ENCODE data around the gene PLBD2.

DNA sequence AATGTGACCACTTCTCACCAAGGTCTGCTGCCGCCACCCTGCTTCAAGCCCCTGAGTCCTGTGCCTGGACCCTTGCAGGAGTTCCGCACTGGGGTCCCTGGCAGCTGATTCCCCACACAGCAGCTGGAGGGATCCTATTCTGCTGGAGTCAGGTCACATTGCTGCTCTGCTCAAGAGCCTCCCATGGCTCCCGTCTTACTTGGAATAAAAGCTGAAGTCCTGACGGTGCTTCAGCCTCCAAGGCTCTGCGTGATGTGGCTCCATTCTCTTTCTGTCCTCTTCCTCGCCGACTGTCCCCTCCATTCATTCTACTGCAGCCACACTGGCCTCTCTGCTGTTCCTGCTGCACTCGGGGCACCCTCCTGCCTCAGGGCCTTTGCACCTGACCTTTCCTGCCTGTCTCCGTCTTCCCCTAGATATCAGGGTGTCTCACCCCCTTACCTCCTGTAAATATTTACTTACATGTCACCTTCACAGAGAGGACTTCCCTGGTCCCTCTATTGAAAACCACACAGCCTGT lies 56.2 kb downstream of the PLBD2 start:
- TF ChIP-seq, protein P1, sequence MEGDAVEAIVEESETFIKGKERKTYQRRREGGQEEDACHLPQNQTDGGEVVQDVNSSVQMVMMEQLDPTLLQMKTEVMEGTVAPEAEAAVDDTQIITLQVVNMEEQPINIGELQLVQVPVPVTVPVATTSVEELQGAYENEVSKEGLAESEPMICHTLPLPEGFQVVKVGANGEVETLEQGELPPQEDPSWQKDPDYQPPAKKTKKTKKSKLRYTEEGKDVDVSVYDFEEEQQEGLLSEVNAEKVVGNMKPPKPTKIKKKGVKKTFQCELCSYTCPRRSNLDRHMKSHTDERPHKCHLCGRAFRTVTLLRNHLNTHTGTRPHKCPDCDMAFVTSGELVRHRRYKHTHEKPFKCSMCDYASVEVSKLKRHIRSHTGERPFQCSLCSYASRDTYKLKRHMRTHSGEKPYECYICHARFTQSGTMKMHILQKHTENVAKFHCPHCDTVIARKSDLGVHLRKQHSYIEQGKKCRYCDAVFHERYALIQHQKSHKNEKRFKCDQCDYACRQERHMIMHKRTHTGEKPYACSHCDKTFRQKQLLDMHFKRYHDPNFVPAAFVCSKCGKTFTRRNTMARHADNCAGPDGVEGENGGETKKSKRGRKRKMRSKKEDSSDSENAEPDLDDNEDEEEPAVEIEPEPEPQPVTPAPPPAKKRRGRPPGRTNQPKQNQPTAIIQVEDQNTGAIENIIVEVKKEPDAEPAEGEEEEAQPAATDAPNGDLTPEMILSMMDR (IDR thresholded peaks at IDR 0.05) = no peak
- TF ChIP-seq POLR2A (IDR thresholded peaks at IDR 0.05) = no peak
- no peak for TF ChIP-seq POLR2AphosphoS5 (IDR thresholded peaks at IDR 0.05)
- TF ChIP-seq EP300 (IDR thresholded peaks at IDR 0.05) = no peak
